CD4-positive, alpha-beta T cell (primary cell): ENCODE data around the gene NRXN2. TPM values are rescaled to one million over a fixed set of nuclear protein-coding genes. Genes with fewer than 3 reads are reported as not detected.

Source experiments
- ATAC-seq: fragments of 200-7000 bp; cut with Tn5 transposase; one replicate; pipeline ENCODE4 v1.10.0; 2022; ENCODE audit warnings: mild to moderate bottlenecking; ENCODE audit not compliant: poor library complexity
- CTCF ChIA-PET: fragments of 350-600 bp; sonication (Branson Sonifier 250); formaldehyde crosslinking; loops from one replicate; lab custom pipeline; 2021; ENCODE audit warnings: antibody characterized with exemption, inconsistent platforms; lab: Charles Lee
- POLR2A ChIA-PET: fragments of 350-600 bp; sonication (Branson Sonifier 250); formaldehyde crosslinking; loops from one replicate; lab custom pipeline; 2021; ENCODE audit warnings: antibody characterized with exemption, inconsistent platforms; lab: Charles Lee
- DNase-seq, 14 experiments: peaks; one replicate each; pipeline ENCODE4 v3.0.0-alpha.2; 2013 to 2020; ENCODE audit warnings: mixed read lengths in 2 of 14
- H3K27ac ChIP-seq, 2 donors: one replicate each; pipeline versions ENCODE4 v1.5.1 to v1.7.0; 2013; ENCODE audit warnings: low read length in 2 of 2, low read depth in 1 of 2, mild to moderate bottlenecking in 1 of 2
- H3K27me3 ChIP-seq, 2 experiments: 1 replicate in 1 of 2; 2 replicates in 1 of 2; pipeline versions ENCODE4 v1.6.1 to v1.7.0; 2013; ENCODE audit warnings: low read length in 2 of 2, control low read depth in 1 of 2, mild to moderate bottlenecking in 1 of 2, moderate library complexity in 1 of 2; ENCODE audit not compliant: insufficient read depth in 2 of 2, control insufficient read depth in 1 of 2
- H3K36me3 ChIP-seq: one replicate; pipeline ENCODE4 v1.6.1; 2013; ENCODE audit warnings: low read length, control low read depth; ENCODE audit not compliant: insufficient read depth
- H3K4me1 ChIP-seq: one replicate; pipeline ENCODE4 v1.6.1; 2013; ENCODE audit warnings: low read length, control low read depth; ENCODE audit not compliant: insufficient read depth
- H3K4me3 ChIP-seq: one replicate; pipeline ENCODE4 v1.5.1; 2013; ENCODE audit warnings: mild to moderate bottlenecking, low read length, moderate library complexity
- H3K9me3 ChIP-seq, 2 experiments: 1 replicate in 1 of 2; 2 replicates in 1 of 2; pipeline versions ENCODE4 v1.6.1 to v1.7.0; 2013; ENCODE audit warnings: low read length in 2 of 2, mild to moderate bottlenecking in 2 of 2, control low read depth in 1 of 2, moderate library complexity in 1 of 2; ENCODE audit not compliant: control insufficient read depth in 1 of 2, insufficient read depth in 1 of 2
- H3K27ac Mint-ChIP-seq: one replicate; pipeline ENCODE4 v1.8.0; 2020; ENCODE audit warnings: mixed read lengths
- H3K27me3 Mint-ChIP-seq: one replicate; pipeline ENCODE4 v1.8.0; 2021; ENCODE audit warnings: mixed read lengths
- H3K36me3 Mint-ChIP-seq: one replicate; pipeline ENCODE4 v1.8.0; 2021; ENCODE audit warnings: low read depth, mixed read lengths
- H3K4me1 Mint-ChIP-seq: one replicate; pipeline ENCODE4 v1.8.0; 2021; ENCODE audit warnings: low read depth, mixed read lengths
- H3K4me3 Mint-ChIP-seq: one replicate; pipeline ENCODE4 v1.8.0; 2020; ENCODE audit warnings: mild to moderate bottlenecking, mixed read lengths
- H3K9me3 Mint-ChIP-seq: one replicate; pipeline ENCODE4 v1.8.0; 2020; ENCODE audit warnings: mixed read lengths
- CTCF ChIP-seq: fragments of 200-600 bp; IDR thresholded peaks from one replicate; pipeline ENCODE4 v1.8.0; 2022; ENCODE audit warnings: antibody characterized with exemption, mild to moderate bottlenecking
- intact Hi-C, 2 experiments: fragments of 100-400 bp; cut with DNase I in 1 of 2; cut with micrococcal nuclease in 1 of 2; formaldehyde crosslinking; loops; one replicate each; pipeline versions ENCODE4 v1.15.1 to v1.9.0; 2023 to 2025; cut with DNase I, micrococcal nuclease
- total RNA-seq, 174 experiments: library from RNA in 2 of 174; stranded (reverse) in 2 of 174; gene quantifications; one replicate each; pipeline ENCODE4 v1.2.3 and lab custom pipeline; 2021 to 2026

The NRXN2 gene
- total RNA-seq, 2 experiments from 2014 or later: 0.05 to 0.31 TPM

- ChIA-PET CTCF (no interaction called here), POLR2A (no interaction called here)
- Mint-ChIP-seq H3K4me1 (peaks cover 25% of the 10 kb centered on the region), H3K27me3 (peaks cover 54% of the 10 kb centered on the region), H3K27ac (no peak overlapping the region), H3K4me3 (no peak overlapping the region), H3K9me3 (no peaks in the 10 kb centered on the region), H3K36me3 (no peaks in the 10 kb centered on the region)
- Histone ChIP-seq H3K4me1 (peaks cover 11% of the 10 kb centered on the region), H3K4me3 (no peak overlapping the region), H3K27ac (no peak overlapping the region), H3K27me3 (peaks cover 23 to 24% of the 10 kb centered on the region in 2 experiments), H3K9me3 (peaks cover 0 to 3% of the 10 kb centered on the region in 2 experiments), H3K36me3 (no peaks in the 10 kb centered on the region)
- no peak for TF ChIP-seq CTCF
- ATAC-seq: no peak
- intact Hi-C loops: no loop called here
- DNase-seq: no peak
Observed at GRCh38 chr11:64691543-64691942, 31.5 kb downstream of the NRXN2 start.

- no peak for ATAC-seq
- Mint-ChIP-seq H3K27ac (no peak overlapping the region), H3K4me3 (no peak overlapping the region), H3K9me3 (no peaks in the 10 kb centered on the region), H3K4me1 (peaks cover 25% of the 10 kb centered on the region), H3K36me3 (no peaks in the 10 kb centered on the region), H3K27me3 (peaks cover 46% of the 10 kb centered on the region)
- ChIA-PET CTCF (no interaction called here), POLR2A (no interaction called here)
- H3K36me3 ChIP-seq: no peaks in the 10 kb centered on the region
- H3K4me3 ChIP-seq: no peak overlapping the region
- intact Hi-C loops: no loop called here
- peaks cover 23 to 24% of the 10 kb centered on the region in 2 experiments for H3K27me3 ChIP-seq
- H3K27ac ChIP-seq: no peak overlapping the region
- TF ChIP-seq CTCF: no peak
- peaks cover 11% of the 10 kb centered on the region for H3K4me1 ChIP-seq
- DNase-seq: no peak
- H3K9me3 ChIP-seq: peaks cover 0 to 3% of the 10 kb centered on the region in 2 experiments
Observed at GRCh38 chr11:64690235-64690634, 32.8 kb downstream of the NRXN2 start.

- DNase-seq (peak; percentile 83 to 96 (median 89)), ATAC-seq (peak; percentile 99)
- Mint-ChIP-seq H3K27ac (no peak overlapping the region), H3K9me3 (no peaks in the 10 kb centered on the region), H3K4me1 (peaks cover 25% of the 10 kb centered on the region), H3K36me3 (no peaks in the 10 kb centered on the region), H3K27me3 (peaks cover 29% of the 10 kb centered on the region), H3K4me3 (peak overlapping the region; percentile 14)
- intact Hi-C loops: loop anchor here (1.0 to 5.0 kb wide), 6 partner anchors 35 to 234 kb away; partner anchors contain the start of genes NRXN2 (in 2 of the 2), MEN1 (in 1 of the 2) and PPP2R5B (in 1 of the 2)
- Histone ChIP-seq H3K4me1 (peaks cover 11% of the 10 kb centered on the region), H3K4me3 (peak overlapping the region; percentile 29), H3K27ac (no peak overlapping the region), H3K36me3 (no peaks in the 10 kb centered on the region), H3K27me3 (peaks cover 8 to 11% of the 10 kb centered on the region in 2 experiments), H3K9me3 (no peaks in the 10 kb centered on the region)
- TF ChIP-seq CTCF: peak; percentile 98
- ChIA-PET CTCF (interaction anchor here (0.6 to 2.7 kb wide), 14 partner anchors 10 to 122 kb away, joined by 3 to 28 read pairs (median 4); partner anchors contain the start of genes MEN1, NRXN2 and RASGRP2), POLR2A (interaction anchor here (1.1 to 1.3 kb wide), 6 partner anchors 16 to 122 kb away, joined by 3 to 8 read pairs (median 5); partner anchors contain the start of gene SF1)
Observed at GRCh38 chr11:64688534-64688982, 34.4 kb downstream of the NRXN2 start.
